Endothelial cell of umbilical vein (primary cell): ENCODE measurements around the gene ARHGAP18. TPM values are rescaled to one million over a fixed set of nuclear protein-coding genes. Genes with fewer than 3 reads are reported as not detected.

Source experiments
- BruUV-seq: library from RNA; stranded (reverse); fragments of 400-500 nt; replicated peaks from 2 replicates; lab custom pipeline; 2021; lab: Mats Ljungman, UMichigan
- CTCF ChIA-PET: fragments of 300-600, 350-600 bp; sonication (Branson Sonifier 250); formaldehyde crosslinking; loops from one replicate; lab custom pipeline; 2021; ENCODE audit warnings: antibody characterized with exemption, inconsistent platforms; lab: Charles Lee
- POLR2A ChIA-PET: fragments of 300-600, 350-600 bp; sonication (Branson Sonifier 250); formaldehyde crosslinking; loops from one replicate; lab custom pipeline; 2021; ENCODE audit warnings: antibody characterized with exemption, inconsistent platforms; lab: Charles Lee
- DNase-seq: peaks from one replicate; pipeline ENCODE4 v3.0.0-alpha.2; 2011; ENCODE audit warnings: low read depth, low spot score
- FAIRE-seq: peaks from 2 replicates; lab custom pipeline; 2011; peaks lifted over from hg19 to GRCh38; lab: Jason Lieb, UNC
- H2AFZ ChIP-seq: 2 replicates; pipeline ENCODE4 v1.6.0; 2012; ENCODE audit warnings: low read depth, low read length, control low read depth, inconsistent platforms
- H3K27ac ChIP-seq: 2 replicates; pipeline ENCODE4 v1.5.1; 2011; ENCODE audit warnings: low read depth, mild to moderate bottlenecking, control low read depth, low read length, moderate library complexity; ENCODE audit not compliant: insufficient read depth
- H3K27me3 ChIP-seq, 2 experiments: 2 replicates each; pipeline versions ENCODE4 v1.6.0 to v1.6.1; 2011; ENCODE audit warnings: low read length in 2 of 2, mixed read lengths in 1 of 2; ENCODE audit not compliant: control insufficient read depth in 2 of 2, insufficient read depth in 2 of 2
- H3K36me3 ChIP-seq, 2 experiments: 2 replicates in 1 of 2; 3 replicates in 1 of 2; pipeline ENCODE4 v1.5.1; 2011; ENCODE audit warnings: low read length in 2 of 2, mild to moderate bottlenecking in 1 of 2, moderate library complexity in 1 of 2; ENCODE audit not compliant: control insufficient read depth in 2 of 2, insufficient read depth in 2 of 2; ENCODE audit errors: extremely low read depth in 1 of 2
- H3K4me1 ChIP-seq: 3 replicates; pipeline ENCODE4 v1.5.1; 2011; ENCODE audit warnings: mild to moderate bottlenecking, low read length; ENCODE audit not compliant: control insufficient read depth, insufficient read depth; ENCODE audit errors: extremely low read depth
- H3K4me2 ChIP-seq: 2 replicates; pipeline ENCODE4 v1.6.1; 2011; ENCODE audit warnings: low read length, control low read depth, mixed read lengths; ENCODE audit not compliant: insufficient read depth
- H3K4me3 ChIP-seq, 3 experiments: fragments of 200-600 bp in 1 of 3; sonication (generic), shearing (Covaris generic) in 1 of 3; replicated peaks in 1 of 3; 2 replicates each; pipeline ENCODE4 v1.5.1; 2011 to 2016; ENCODE audit warnings: control low read depth in 3 of 3, low read length in 3 of 3, mild to moderate bottlenecking in 2 of 3, inconsistent platforms in 1 of 3, low read depth in 1 of 3, moderate library complexity in 1 of 3; ENCODE audit not compliant: insufficient read depth in 1 of 3
- H3K79me2 ChIP-seq: 2 replicates; pipeline ENCODE4 v1.6.0; 2012; ENCODE audit warnings: low read length, inconsistent platforms; ENCODE audit not compliant: control insufficient read depth, insufficient read depth
- H3K9ac ChIP-seq: replicated peaks from 2 replicates; pipeline ENCODE3; 2011; ENCODE audit warnings: low read length, control low read depth; ENCODE audit not compliant: insufficient read depth; ENCODE audit errors: extremely low read depth
- H3K9me1 ChIP-seq: replicated peaks from 3 replicates; pipeline ENCODE4 v1.6.0; 2011; ENCODE audit warnings: mild to moderate bottlenecking, low read length; ENCODE audit not compliant: control insufficient read depth, insufficient read depth; ENCODE audit errors: extremely low read depth
- H3K9me3 ChIP-seq: replicated peaks from 2 replicates; pipeline ENCODE4 v1.5.1; 2012; ENCODE audit warnings: low read length, inconsistent platforms; ENCODE audit not compliant: control insufficient read depth, insufficient read depth
- H4K20me1 ChIP-seq: replicated peaks from 2 replicates; pipeline ENCODE3; 2011; ENCODE audit warnings: mild to moderate bottlenecking, low read length; ENCODE audit not compliant: control insufficient read depth, insufficient read depth; ENCODE audit errors: extremely low read depth
- CTCF ChIP-seq, 2 donors: IDR thresholded peaks; 1 replicate in 1 of 2; 2 replicates in 1 of 2; pipeline ENCODE4 v1.5.1; 2011; ENCODE audit warnings: low read length in 2 of 2, mild to moderate bottlenecking in 2 of 2, moderate library complexity in 2 of 2, control low read depth in 1 of 2, inconsistent platforms in 1 of 2, low read depth in 1 of 2; ENCODE audit not compliant: insufficient read depth in 1 of 2; ENCODE audit errors: extremely low read depth in 1 of 2
- EZH2 ChIP-seq: IDR thresholded peaks from 2 replicates; pipeline ENCODE4 v1.6.1; 2012; ENCODE audit warnings: borderline replicate concordance, low read depth, mild to moderate bottlenecking, moderate library complexity, low read length, inconsistent platforms; ENCODE audit not compliant: severe bottlenecking
- FOS ChIP-seq: IDR thresholded peaks from 2 replicates; pipeline ENCODE4 v1.6.1; 2011; ENCODE audit warnings: mild to moderate bottlenecking, low read length, moderate library complexity, borderline replicate concordance; ENCODE audit not compliant: insufficient read depth
- GATA2 ChIP-seq: IDR thresholded peaks from 2 replicates; pipeline ENCODE4 v1.7.0; 2011; ENCODE audit warnings: low read depth, mild to moderate bottlenecking, moderate library complexity, mixed read lengths, low read length; ENCODE audit not compliant: insufficient read length, insufficient read depth
- JUN ChIP-seq: IDR thresholded peaks from 2 replicates; pipeline ENCODE4 v1.6.1; 2011; ENCODE audit warnings: borderline replicate concordance, low read depth; ENCODE audit not compliant: insufficient read length, insufficient read depth
- MAX ChIP-seq: IDR thresholded peaks from 2 replicates; pipeline ENCODE4 v1.6.1; 2011; ENCODE audit not compliant: insufficient read depth, insufficient read length
- MYC ChIP-seq: IDR thresholded peaks from one replicate; pipeline ENCODE4 v1.6.1; 2011; ENCODE audit warnings: mild to moderate bottlenecking, low read depth, low read length
- POLR2A ChIP-seq: IDR thresholded peaks from 2 replicates; pipeline ENCODE4 v1.6.1; 2012; ENCODE audit warnings: low read depth, mild to moderate bottlenecking, control low read depth, low read length
- POLR2AphosphoS5 ChIP-seq: IDR thresholded peaks from 2 replicates; pipeline ENCODE4 v1.6.1; 2012; ENCODE audit warnings: low read depth, mild to moderate bottlenecking, control low read depth, low read length, moderate library complexity; ENCODE audit not compliant: insufficient read depth
- dilution Hi-C: fragments of 300-500 bp; cut with MboI; formaldehyde crosslinking; loops from one replicate; pipeline ENCODE4 v1.15.0; 2019; ENCODE audit warnings: low sequenced_read_pairs; ENCODE audit not compliant: extremely low pct_ligation_motif_present
- intact Hi-C: fragments of 100-400 bp; cut with micrococcal nuclease; formaldehyde crosslinking; loops from one replicate; pipeline ENCODE4 v1.10.0; 2022
- polyA plus RNA-seq, 4 experiments: library from polyadenylated mRNA; depleted of rRNA in 3 of 4; stranded (reverse) in 3 of 4; unstranded in 1 of 4; fragments of >200 nt; gene quantifications; 2 replicates each; pipeline versions ENCODE4 v1.2.1 to v1.2.3, GENCODE V29; 2011 to 2012; ENCODE audit warnings: missing spikeins in 1 of 4
- total RNA-seq: library from RNA; stranded (reverse); gene quantifications from 2 replicates; pipeline ENCODE4 v1.2.3, GENCODE V29; 2021

The ARHGAP18 gene
- total and polyA plus RNA-seq, 2 donors (not counting 3 experiments of a cell fraction or from before 2014, with no cell fraction given), result 13.1 to 86.1 TPM

- no peak overlapping the region for H3K4me3 ChIP-seq
- ChIA-PET CTCF (interaction anchor here (1.4 kb wide), 1 partner anchor 258 kb away, joined by 3 read pairs; no protein-coding TSS in a partner anchor), POLR2A (no interaction called here)
- no peaks in the 10 kb centered on the region for H3K9me3 ChIP-seq
- H3K4me1 ChIP-seq, result peaks cover 12% of the 10 kb centered on the region
- no peak overlapping the region for H2AFZ ChIP-seq
- H3K27ac ChIP-seq, result no peak overlapping the region
- no peak overlapping the region for H3K9ac ChIP-seq
- BruUV-seq, result no TSS peak
- FAIRE-seq (no peak), DNase-seq (no peak)
- intact Hi-C loops (no loop called here), dilution Hi-C loops (no loop called here)
- no peaks in the 10 kb centered on the region for H3K9me1 ChIP-seq
- H3K27me3 ChIP-seq, result no peaks in the 10 kb centered on the region
- no peaks in the 10 kb centered on the region for H3K36me3 ChIP-seq
- TF ChIP-seq GATA2, result no peak
- TF ChIP-seq FOS, result no peak
- no peak for TF ChIP-seq POLR2AphosphoS5
- no peak for TF ChIP-seq MYC
- no peak for TF ChIP-seq CTCF (IDR thresholded peaks at IDR 0.05; ENCODE audit: extremely low read depth in 1 of 2, insufficient read depth in 1 of 2, low read depth in 1 of 2, low read length in 2 of 2)
- TF ChIP-seq POLR2A, result no peak
- no peak overlapping the region for H3K4me2 ChIP-seq
- H3K79me2 ChIP-seq, result no peaks in the 10 kb centered on the region
- no peaks in the 10 kb centered on the region for H4K20me1 ChIP-seq
Observed at GRCh38 chr6:129755787-129756186, 45.8 kb upstream of the ARHGAP18 start.

GRCh38 chr6:129754750-129755149 lies 44.8 kb upstream of the ARHGAP18 start:
- no peak overlapping the region for H3K9ac ChIP-seq
- intact Hi-C loops (no loop called here), dilution Hi-C loops (no loop called here)
- H4K20me1 ChIP-seq, result no peaks in the 10 kb centered on the region
- no peak overlapping the region for H3K27ac ChIP-seq
- peaks cover 23% of the 10 kb centered on the region for H3K4me1 ChIP-seq
- H2AFZ ChIP-seq, result no peak overlapping the region
- H3K4me2 ChIP-seq, result no peak overlapping the region
- FAIRE-seq, result no peak
- ChIA-PET POLR2A (no interaction called here), CTCF (interaction anchor here (1.0 to 1.4 kb wide), 2 partner anchors 10 to 257 kb away, joined by 3 read pairs; no protein-coding TSS in a partner anchor)
- no peaks in the 10 kb centered on the region for H3K9me3 ChIP-seq
- H3K27me3 ChIP-seq, result no peaks in the 10 kb centered on the region
- no peaks in the 10 kb centered on the region for H3K9me1 ChIP-seq
- no peaks in the 10 kb centered on the region for H3K79me2 ChIP-seq
- H3K4me3 ChIP-seq, result no peak overlapping the region
- TF ChIP-seq FOS (no peak), MAX (no peak), GATA2 (no peak), POLR2AphosphoS5 (no peak), POLR2A (no peak), MYC (no peak), EZH2 (no peak), JUN (no peak), CTCF (IDR thresholded peaks at IDR 0.05; ENCODE audit: extremely low read depth in 1 of 2, insufficient read depth in 1 of 2, low read depth in 1 of 2, low read length in 2 of 2) (no peak)
- BruUV-seq, result no TSS peak
- no peaks in the 10 kb centered on the region for H3K36me3 ChIP-seq
- DNase-seq, result no peak
